ENCODE data around the gene PALD1. TPM values are rescaled to one million over a fixed set of nuclear protein-coding genes. Genes with fewer than 3 reads are reported as not detected.

Gene PALD1
- total and polyA plus RNA-seq, 2 experiments from 2014 or later = 11.9 to 58.2 TPM

GRCh38 chr10:70601746-70602145, 123.2 kb downstream of the PALD1 start:
- peaks cover 3% of the 10 kb centered on the region; the same call in 2 of the 3 replicates for H3K4me1 Mint-ChIP-seq
- Histone ChIP-seq H3K36me3 (ENCODE audit: insufficient read depth) (no peaks in the 10 kb centered on the region), H3K27ac (ENCODE audit: low read depth) (no peak overlapping the region), H3K9me2 (ENCODE audit: insufficient read depth) (no peaks in the 10 kb centered on the region; the same call in 1 of the 2 replicates), H3K4me1 (ENCODE audit: insufficient read depth) (no peaks in the 10 kb centered on the region), H3F3A (replicated peaks; ENCODE audit: low read depth) (no peaks in the 10 kb centered on the region), H3K4me3 (no peak overlapping the region), H2AFZ (no peak overlapping the region), H3K4me2 (no peak overlapping the region), H4K20me1 (replicated peaks; ENCODE audit: insufficient read depth) (no peaks in the 10 kb centered on the region), H3K27me3 (ENCODE audit: insufficient read depth) (no peaks in the 10 kb centered on the region), H3K79me2 (replicated peaks; ENCODE audit: insufficient read depth) (no peaks in the 10 kb centered on the region)
- no peaks in the 10 kb centered on the region for H3K9me3 Mint-ChIP-seq
- ATAC-seq (no peak), DNase-seq (ENCODE audit: low spot score) (no peak)
- peaks cover 3% of the 10 kb centered on the region for H3K27me3 Mint-ChIP-seq (ENCODE audit: insufficient read depth, low read depth, poor library complexity)
- TF ChIP-seq STAT1 (IDR thresholded peaks at IDR 0.05; ENCODE audit: unreplicated experiment) (no peak), CTCF (conservative IDR thresholded peaks at IDR 0.05; ENCODE audit: low read depth in 2 of 2) (no peak), ZNF462 (CRISPR knock-in tag; IDR thresholded peaks at IDR 0.05) (no peak), EZH2phosphoT487 (IDR thresholded peaks at IDR 0.05; ENCODE audit: unreplicated experiment) (no peak), ZNF331 (CRISPR knock-in tag; IDR thresholded peaks at IDR 0.05; ENCODE audit: low read depth) (no peak), ZNF114 (CRISPR knock-in tag; IDR thresholded peaks at IDR 0.05) (no peak), POLR2AphosphoS5 (IDR thresholded peaks at IDR 0.05; ENCODE audit: low read depth) (no peak), ETS1 (IDR thresholded peaks at IDR 0.05) (no peak), EZH2 (IDR thresholded peaks at IDR 0.05; ENCODE audit: low read depth, unreplicated experiment) (no peak), JUNB (IDR thresholded peaks at IDR 0.05; ENCODE audit: unreplicated experiment) (no peak), CREB1 (CRISPR knock-in tag; IDR thresholded peaks at IDR 0.05; ENCODE audit: low read depth) (no peak), REST (IDR thresholded peaks at IDR 0.05; ENCODE audit: unreplicated experiment) (no peak), NANOG (IDR thresholded peaks at IDR 0.05; ENCODE audit: borderline replicate concordance) (no peak)
- no peak overlapping the region for H3K4me3 Mint-ChIP-seq
- H3K36me3 Mint-ChIP-seq (ENCODE audit: low read depth) = no peaks in the 10 kb centered on the region
- no peak overlapping the region for H3K27ac Mint-ChIP-seq
